CD4-positive, alpha-beta T cell treated with Interleukin-4 for 1 hour (primary cell): ENCODE measurements around the gene CCDC40.

Source experiments
- DNase-seq, 2 donors: peaks; one replicate each; pipeline ENCODE4 v3.0.0-alpha.2; 2020 to 2022

Gene CCDC40

DNA sequence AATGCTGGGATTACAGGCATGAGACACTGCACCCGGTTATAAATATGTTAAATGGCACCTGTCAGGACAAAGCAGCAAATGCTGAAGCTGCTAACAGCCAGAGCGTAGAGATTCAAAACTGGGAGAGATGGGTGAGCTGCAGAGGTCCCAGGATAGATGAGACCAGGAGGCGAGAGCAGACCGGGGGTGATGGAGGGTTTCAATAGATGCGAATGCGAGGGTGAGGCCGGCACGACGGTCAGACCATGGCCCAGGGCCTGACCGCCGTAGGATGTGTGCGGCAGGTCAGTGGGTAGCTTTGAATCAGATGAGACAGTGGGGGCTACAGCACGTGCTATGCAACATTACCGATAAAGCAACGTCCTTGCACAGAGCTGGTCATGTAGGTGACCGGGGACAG, 14.3 kb downstream of the CCDC40 start:
- DNase-seq: no peak

DNA sequence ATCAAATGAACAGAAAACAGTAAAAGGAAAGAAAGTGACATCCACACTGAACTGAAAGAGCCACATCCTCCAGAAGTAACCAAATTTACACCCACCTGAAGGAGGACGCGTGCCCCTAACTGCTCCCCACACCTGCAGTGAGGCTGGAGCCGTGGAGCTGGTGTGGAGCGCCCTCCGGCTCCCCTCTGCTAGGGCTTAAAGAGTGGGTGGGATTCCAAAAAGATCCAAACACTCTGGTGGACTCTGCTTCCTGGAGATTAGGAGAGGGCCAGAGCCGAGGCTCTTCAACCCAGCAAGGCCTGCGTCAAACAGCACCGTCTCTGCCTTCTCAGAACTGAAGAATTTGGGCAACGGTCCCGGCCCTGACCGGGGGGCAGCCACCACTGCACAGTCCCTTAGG, 15.2 kb downstream of the CCDC40 start:
- no peak for DNase-seq

DNA sequence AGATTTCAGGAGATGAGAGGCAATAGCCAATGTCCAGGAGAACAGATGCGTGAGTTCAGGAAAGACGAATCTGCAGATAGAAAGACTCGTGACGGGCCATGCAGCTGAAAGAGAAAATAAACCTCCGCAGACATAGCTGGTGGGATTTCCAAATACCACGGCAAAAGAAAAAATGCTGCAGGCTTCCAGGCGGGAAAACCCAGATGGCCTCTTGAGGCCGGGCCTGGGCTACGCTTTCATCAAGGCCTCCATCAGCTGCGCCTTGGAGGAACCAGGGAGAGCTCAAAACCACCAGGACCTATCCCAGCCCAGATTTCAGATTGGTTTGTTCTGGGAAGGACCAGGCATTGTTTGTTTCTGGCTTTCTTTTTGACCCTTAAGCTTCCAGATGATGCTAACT, 16.7 kb downstream of the CCDC40 start:
- no peak for DNase-seq

GRCh38 chr17:80055597-80055996, 19.2 kb downstream of the CCDC40 start:
- no peak for DNase-seq

DNA sequence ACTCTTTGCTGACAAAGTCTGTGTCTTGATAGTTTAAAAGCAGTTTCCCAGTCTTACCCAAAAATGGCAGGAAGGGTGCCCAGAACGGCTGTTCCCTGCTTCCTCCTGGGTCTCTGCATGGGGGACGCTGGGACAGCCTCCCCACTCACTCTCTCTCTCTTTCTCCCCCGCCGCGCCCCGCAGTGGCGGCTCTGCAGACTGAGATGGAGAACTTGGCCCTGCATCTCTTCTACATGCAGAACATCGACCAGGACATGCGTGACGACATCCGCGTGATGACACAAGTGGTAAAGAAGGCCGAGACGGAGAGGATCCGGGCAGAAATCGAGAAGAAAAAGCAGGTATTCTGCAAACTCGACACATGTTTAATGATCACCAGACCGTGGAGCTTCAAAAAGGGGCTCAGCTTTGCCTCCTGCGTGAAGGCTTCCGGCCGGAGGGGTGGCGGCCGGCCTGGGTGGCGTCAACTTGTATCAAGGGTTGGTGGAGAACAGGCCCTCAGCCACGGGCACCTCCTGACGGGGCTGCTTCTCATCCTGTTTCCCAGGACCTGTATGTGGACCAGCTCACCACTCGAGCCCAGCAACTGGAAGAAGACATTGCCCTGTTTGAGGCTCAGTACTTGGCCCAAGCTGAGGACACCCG, 22.0 kb downstream of the CCDC40 start:
- no peak for DNase-seq

- DNase-seq: no peak
These were observed 24.2 kb downstream of the CCDC40 start for GRCh38 chr17:80060644-80061043.

DNA sequence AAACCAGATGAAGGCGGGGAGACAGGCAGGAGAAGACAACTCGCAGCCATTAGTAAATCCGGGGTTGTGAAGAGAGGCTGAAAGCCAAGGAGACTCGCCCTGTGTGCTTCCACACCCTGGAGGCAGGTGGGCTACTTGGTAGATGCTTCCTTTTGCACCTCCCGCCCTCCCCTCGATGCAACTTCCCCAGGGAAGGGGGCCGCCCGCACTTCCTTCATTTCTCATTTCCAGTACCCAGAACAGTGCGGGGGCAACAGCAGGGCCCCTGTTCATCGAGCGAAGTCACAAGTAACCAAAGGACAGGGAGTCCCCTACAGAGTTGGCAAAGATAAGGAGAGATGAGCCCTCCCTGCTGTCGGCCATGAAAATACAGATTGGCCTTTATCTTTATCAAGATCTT, 25.0 kb downstream of the CCDC40 start:
- no peak for DNase-seq

- DNase-seq: peak in 1 of 2 donors; percentile 17
These were observed 27.6 kb downstream of the CCDC40 start for GRCh38 chr17:80063830-80064585.

DNA sequence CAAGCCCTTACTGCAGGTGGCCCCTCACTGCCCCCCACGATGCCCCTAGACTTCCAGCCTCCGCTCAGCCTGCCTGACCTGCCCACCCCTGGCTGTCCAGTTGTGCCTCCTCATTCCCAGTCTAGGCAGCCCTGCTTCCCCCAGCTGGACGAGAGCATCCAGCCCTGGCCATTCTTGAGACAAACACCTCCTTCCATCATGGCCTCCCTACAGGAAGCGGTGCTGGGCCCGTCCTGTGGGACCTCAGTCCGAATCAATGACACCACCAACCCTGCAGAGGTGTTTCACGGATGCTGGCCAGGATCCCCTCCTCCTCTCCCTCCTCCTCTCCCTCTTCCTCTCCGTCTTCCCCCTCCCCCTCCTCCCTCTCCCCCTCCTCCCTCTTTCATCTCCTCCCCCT, 28.3 kb downstream of the CCDC40 start:
- DNase-seq: no peak

DNA sequence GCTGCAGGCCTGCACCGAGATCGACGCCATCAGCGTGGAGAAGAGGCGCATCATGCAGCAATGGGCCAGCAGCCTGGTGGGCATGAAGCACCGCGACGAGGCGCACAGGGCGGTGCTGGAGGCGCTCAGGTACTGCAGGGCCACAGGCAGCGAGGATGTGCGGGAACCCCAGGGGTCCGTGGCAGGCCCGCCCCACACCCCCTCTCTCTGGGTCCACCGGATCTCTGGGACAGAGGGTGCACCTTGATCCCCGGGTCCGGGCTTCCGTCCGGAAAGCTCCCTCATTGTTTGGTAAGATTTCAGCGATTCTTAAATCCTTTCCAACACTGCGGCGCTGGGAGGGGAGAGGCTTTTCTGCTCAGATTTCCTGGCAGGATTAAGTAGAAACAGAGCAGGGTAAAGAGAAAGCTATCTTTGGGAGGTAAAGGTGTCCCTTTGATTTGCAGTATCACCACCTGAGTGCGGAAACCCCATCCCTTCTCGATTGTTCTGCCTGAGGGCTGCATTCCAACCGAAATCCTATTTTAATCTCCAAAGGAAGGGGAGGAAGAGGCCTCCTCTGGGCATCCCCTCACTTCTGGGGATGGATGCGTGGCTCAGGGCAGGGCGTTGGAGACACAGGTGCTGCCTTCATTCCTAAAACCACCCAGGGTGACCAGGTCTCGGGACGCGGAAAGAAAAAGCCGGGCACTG, 29.2 kb downstream of the CCDC40 start:
- DNase-seq: no peak

DNA sequence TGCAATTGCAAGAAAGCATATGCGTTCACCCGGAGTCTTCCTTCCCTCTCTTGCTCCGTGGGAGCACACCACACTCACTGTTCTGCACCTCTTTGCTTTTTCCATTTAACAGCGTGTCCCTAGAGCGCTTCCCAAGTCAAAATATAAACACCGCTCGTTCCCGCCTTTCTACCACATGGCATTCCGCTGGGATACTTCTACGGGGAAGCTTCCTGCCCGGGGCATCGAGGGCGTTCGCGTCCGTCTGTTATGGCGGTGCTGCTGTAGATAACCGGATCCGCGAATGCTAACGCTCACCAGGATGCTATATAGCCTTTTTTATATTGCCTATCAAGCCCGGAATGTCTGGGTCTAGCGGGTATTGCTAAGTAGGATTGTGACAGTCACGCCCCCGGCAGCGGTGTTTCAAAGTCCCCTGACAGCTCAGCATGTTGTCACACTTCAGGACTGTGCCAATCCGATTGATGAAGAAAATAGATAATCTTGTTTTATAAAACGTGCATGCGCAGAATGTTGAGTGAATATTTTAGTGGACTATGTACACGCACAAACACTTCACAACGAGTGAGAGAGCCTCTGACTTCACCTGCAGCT, 31.0 kb downstream of the CCDC40 start:
- no peak for DNase-seq

DNA sequence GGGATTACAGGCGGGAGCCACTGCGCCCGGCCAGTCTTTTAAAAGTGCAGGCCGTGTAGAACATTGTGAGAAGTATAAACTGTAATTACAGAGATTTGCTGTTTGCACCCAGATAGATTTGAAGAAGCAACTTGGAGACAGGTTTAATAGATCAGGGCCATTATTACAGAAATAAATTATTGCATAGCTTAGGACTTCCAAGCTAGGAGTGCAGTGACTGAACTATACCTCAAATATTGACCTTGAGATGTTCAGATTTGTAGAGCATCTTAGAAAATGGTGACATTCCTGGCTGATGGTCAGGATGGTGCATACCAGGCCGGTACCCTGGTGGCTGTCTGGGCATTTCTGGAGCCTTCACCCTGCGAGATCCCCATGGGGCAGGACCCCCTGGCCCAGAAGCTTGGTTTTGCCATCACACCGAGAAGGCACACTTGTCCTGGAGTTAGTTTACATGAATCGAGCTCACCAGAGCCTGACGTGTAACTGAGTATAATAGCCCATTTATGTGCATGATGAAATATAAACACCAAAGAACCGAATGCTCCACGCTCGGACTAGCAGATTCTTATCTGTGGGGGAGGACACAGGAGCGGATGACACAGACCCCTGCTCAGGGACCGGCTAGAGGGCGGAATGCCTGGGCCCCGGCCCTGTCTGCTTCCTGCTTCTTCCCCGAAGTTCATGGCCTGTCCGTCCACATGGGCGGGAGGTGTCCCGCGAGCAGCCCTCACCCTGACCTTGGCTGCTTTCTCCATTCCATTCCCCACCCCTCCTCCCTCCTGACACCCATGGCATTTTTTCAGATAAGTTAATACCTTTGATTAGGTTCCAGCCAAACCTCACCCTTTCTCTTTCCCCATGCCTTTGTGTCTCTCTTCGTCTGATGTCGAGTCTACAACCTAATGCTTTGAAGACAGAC, 32.1 kb downstream of the CCDC40 start:
- no peak for DNase-seq

DNA sequence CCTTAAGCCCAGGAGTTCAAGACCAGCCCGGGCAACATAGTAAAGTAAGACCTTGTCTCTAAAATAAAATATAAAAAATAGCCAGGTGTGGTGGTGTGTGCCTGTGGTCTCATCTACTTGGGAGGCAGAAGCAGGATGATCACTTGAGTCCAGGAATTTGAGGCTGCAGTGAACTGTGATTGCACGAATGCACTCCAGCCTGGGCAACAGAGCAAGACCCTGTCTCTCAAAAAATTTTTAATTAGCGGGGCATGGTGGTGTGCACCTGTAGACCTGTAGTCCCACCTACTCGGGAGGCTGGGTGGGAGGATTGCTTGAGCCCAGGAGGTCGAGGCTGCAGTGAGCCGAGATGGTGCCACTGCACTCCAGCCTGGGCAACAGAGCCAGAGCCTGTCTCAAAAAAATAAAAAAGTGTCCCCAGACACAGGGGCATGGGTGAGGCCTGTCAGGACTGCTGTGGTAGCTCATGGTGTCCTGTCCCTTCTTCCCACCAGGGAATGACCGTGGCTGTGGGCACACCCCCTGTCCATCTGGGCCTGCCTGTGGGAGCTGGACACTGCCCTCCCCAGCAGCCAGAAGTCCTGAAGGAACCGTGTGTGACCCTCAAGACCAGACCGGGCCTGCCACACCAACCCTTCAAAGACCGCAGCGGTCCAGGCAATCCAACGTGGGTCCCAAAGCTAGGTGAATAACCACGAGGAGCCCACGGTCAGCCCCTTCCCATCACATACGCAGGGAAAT, 34.1 kb downstream of the CCDC40 start:
- no peak for DNase-seq

DNA sequence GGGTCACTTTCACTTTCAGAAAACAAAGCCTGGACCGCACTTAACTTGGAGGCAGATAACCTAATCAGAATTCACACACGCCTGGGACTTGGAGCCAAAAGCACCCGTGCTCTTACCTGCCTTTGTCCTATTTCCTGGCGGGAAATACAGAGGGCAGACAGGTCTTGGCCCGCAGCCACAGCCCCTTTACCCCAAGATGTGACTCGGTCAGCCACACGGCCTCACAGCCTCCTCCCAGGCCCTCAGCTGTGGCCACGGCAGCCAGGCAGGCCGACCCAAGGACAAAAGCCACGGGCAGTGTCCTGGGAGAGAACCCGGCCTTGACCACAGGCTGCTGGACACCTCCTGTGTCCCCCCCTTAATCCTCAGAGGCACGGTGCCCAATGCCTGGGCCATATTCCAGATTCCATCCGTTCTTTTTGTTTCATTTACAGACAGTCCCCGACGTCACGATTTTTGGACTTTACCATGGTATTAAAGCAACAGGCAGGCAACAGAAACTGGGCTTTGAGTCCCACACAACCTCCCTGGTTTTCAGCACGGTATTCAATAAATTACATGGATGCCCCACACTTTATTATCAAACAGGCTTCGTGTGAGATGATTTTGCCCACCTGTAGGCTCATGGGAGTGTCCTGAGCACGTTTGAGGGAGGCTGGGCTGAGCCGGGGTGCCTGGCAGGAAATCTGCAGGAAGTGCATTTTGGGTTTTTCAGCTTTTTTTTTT, 34.8 kb downstream of the CCDC40 start:
- no peak for DNase-seq

GRCh38 chr17:80072410-80072809, 36.0 kb downstream of the CCDC40 start:
- no peak for DNase-seq

DNA sequence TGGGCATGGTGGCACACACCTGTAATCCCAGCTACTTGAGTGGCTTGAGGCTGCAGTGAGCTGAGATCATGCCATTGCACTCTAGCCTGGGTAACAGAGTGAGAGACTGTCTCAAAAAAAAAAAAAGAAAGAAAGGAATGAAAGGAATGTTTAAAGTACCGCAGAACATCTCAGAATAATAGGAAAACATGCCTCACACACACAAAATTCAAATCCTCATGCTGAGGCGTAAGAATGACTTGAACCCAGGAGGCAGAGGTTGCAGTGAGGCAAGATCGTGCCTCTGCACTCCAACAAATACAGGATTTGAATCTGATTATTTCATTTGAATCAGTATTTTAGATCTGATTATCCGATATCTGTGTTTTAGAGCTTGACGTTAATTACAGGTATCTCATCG, 43.6 kb downstream of the CCDC40 start:
- no peak for DNase-seq

DNA sequence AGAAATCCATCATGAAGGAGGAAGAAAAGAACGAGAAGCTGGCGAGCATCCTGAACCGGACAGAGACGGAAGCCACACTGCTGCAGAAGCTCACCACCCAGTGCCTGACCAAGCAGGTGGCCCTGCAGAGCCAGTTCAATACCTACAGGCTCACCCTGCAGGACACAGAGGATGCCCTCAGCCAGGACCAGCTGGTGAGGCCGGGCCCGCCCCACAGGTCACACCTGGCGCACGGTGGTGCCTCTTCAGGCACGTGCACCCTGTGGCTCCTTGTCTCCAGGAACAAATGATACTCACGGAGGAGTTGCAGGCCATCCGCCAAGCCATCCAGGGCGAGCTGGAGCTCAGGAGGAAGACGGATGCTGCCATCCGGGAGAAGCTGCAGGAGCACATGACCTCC, 45.2 kb downstream of the CCDC40 start:
- no peak for DNase-seq

DNA sequence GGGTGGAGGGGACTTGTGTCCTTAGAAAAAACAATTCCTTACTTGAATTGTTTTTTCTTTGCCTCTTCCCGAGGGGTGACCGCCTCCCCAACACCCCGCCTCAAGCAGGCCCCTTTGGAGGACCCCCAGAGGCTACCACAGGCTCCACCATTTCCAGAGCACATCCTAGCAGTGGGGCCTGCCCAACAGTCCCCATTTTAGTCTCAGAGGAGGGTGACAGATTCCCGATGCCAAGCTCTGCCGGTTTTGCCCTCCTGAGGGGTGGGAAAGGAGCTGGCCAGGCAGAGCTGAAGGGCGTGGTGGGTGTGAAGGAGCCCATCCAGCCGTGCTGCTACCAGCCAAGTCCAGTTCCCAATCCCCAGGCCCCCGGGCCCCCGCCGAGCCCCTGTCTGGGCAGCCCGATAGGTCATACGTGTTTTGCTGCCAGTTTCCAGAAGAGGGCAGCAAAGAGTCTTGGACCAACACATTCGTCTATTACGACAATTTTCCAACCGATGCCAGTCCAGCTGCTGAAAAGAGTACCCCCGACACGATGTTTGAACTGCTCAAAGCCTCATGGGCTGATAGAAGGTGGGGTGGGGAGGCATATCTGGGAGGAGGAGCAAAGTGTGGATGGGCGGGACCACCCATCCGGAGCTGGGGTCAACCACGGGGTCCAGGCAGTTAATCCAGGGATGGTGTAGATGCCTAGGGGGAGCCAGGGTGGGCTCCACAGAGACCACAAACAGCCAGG, 46.1 kb downstream of the CCDC40 start:
- DNase-seq: peak; percentile 67 to 68

DNA sequence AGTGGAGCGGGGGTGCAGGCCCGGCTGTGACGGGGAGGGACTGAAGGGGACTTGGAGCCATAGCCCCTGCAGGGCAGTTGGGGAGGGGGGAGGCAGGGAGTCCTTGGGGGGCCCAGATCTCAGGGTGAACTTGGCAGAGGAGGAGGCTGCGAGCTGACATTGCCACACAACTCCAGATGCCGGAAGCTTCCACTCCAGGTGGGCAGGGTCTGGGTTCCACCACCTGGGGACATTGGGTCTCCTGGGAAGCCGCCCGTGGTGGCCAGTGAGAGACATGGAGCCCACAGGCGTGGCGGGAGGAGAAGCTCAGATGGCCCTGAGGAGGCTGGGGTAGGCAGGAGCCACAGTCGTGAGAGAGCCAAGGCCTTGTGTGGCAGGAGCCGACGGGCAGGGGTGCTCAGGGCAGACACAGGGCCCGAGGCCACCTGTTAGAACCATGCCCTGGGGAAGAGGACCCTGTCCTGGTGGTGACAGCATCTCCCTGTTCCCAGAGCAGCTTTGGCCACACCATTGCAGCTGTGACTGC, 46.8 kb downstream of the CCDC40 start:
- no peak for DNase-seq

- no peak for DNase-seq
These were observed 48.3 kb downstream of the CCDC40 start for GRCh38 chr17:80084773-80085172.
